B cell (primary cell): Measurements from ENCODE around the gene AMDHD1. TPM values are rescaled to one million over a fixed set of nuclear protein-coding genes. Genes with fewer than 3 reads are reported as not detected.

ENCODE experiments used
- ATAC-seq: fragments of 200-7000 bp; cut with Tn5 transposase; one replicate; pipeline ENCODE4 v1.10.0; 2021; ENCODE audit warnings: low read depth, mild to moderate bottlenecking, moderate number of reproducible peaks, moderate library complexity
- CTCF ChIA-PET: fragments of 350-600 bp; sonication (Branson Sonifier 250); formaldehyde crosslinking; loops from one replicate; lab custom pipeline; 2021; ENCODE audit warnings: antibody characterized with exemption, inconsistent platforms; lab: Charles Lee
- POLR2A ChIA-PET: fragments of 350-600 bp; sonication (Branson Sonifier 250); formaldehyde crosslinking; loops from one replicate; lab custom pipeline; 2021; ENCODE audit warnings: antibody characterized with exemption; lab: Charles Lee
- DNase-seq: peaks from one replicate; pipeline ENCODE4 v3.0.0; 2013
- H2AFZ ChIP-seq: 2 replicates; pipeline ENCODE4 v1.6.1; 2012; ENCODE audit warnings: mild to moderate bottlenecking, low read depth, low read length; ENCODE audit not compliant: insufficient read depth, poor library complexity, severe bottlenecking
- H3K27ac ChIP-seq, 2 donors: 1 replicate in 1 of 2; 2 replicates in 1 of 2; pipeline ENCODE4 v1.5.1; 2012 to 2013; ENCODE audit warnings: low read length in 2 of 2, mild to moderate bottlenecking in 2 of 2, moderate library complexity in 1 of 2
- H3K27me3 ChIP-seq, 4 experiments: fragments of 200-600 bp in 1 of 4; sonication (generic) in 1 of 4; replicated peaks in 1 of 4; 1 replicate in 2 of 4; 2 replicates in 2 of 4; pipeline versions ENCODE4 v1.6.1 to v1.7.0; 2013 to 2016; ENCODE audit warnings: low read length in 3 of 4, mild to moderate bottlenecking in 2 of 4, mixed read lengths in 1 of 4, moderate library complexity in 1 of 4; ENCODE audit not compliant: insufficient read depth in 4 of 4, control insufficient read depth in 3 of 4; ENCODE audit errors: control extremely low read depth in 1 of 4
- H3K36me3 ChIP-seq, 2 experiments: replicated peaks in 1 of 2; 1 replicate in 1 of 2; 2 replicates in 1 of 2; pipeline versions ENCODE4 v1.6.1 to v1.7.1; 2013; ENCODE audit warnings: low read length in 1 of 2; ENCODE audit not compliant: insufficient read depth in 2 of 2, control insufficient read depth in 1 of 2; ENCODE audit errors: control extremely low read depth in 1 of 2, extremely low read depth in 1 of 2
- H3K4me1 ChIP-seq, 2 donors: fragments of 200-600 bp in 1 of 2; sonication (generic) in 1 of 2; 1 replicate in 1 of 2; 2 replicates in 1 of 2; pipeline versions ENCODE4 v1.5.1 to v1.6.1; 2013 to 2017; ENCODE audit warnings: low read length in 2 of 2; ENCODE audit not compliant: control insufficient read depth in 2 of 2, insufficient read depth in 2 of 2
- H3K4me2 ChIP-seq: replicated peaks from 2 replicates; pipeline ENCODE3; 2012; ENCODE audit warnings: mild to moderate bottlenecking, low read depth, low read length; ENCODE audit not compliant: poor library complexity, severe bottlenecking
- H3K4me3 ChIP-seq, 5 experiments: fragments of 200-600 bp in 1 of 5; sonication (generic) in 1 of 5; 1 replicate in 3 of 5; 2 replicates in 2 of 5; pipeline versions ENCODE4 v1.5.1 to v1.7.0; 2011 to 2016; ENCODE audit warnings: low read length in 4 of 5, mild to moderate bottlenecking in 4 of 5, low read depth in 2 of 5, control low read depth in 1 of 5, moderate library complexity in 1 of 5; ENCODE audit not compliant: insufficient read depth in 1 of 5; ENCODE audit errors: control extremely low read depth in 1 of 5, extremely low read depth in 1 of 5
- H3K79me2 ChIP-seq: fragments of 200-600 bp; sonication (generic); one replicate; pipeline ENCODE4 v1.6.0; 2016; ENCODE audit warnings: low read length; ENCODE audit not compliant: control insufficient read depth, insufficient read depth
- H3K9ac ChIP-seq: fragments of 200-600 bp; sonication (generic); 2 replicates; pipeline ENCODE4 v1.6.1; 2017; ENCODE audit warnings: mild to moderate bottlenecking, low read length, moderate library complexity
- H3K9me3 ChIP-seq, 3 donors: one replicate each; pipeline versions ENCODE4 v1.6.1 to v1.7.1; 2013; ENCODE audit warnings: low read length in 2 of 3; ENCODE audit not compliant: control insufficient read depth in 2 of 3, insufficient read depth in 1 of 3; ENCODE audit errors: control extremely low read depth in 1 of 3
- H4K20me1 ChIP-seq: 2 replicates; pipeline ENCODE4 v1.6.0; 2012; ENCODE audit warnings: mild to moderate bottlenecking, low read length; ENCODE audit not compliant: insufficient read depth, control insufficient read depth, poor library complexity, severe bottlenecking
- H3K27ac Mint-ChIP-seq: one replicate; pipeline ENCODE4 v1.8.0; 2021; ENCODE audit warnings: mixed read lengths
- H3K27me3 Mint-ChIP-seq: one replicate; pipeline ENCODE4 v1.8.0; 2021; ENCODE audit warnings: mixed read lengths
- H3K4me1 Mint-ChIP-seq: one replicate; pipeline ENCODE4 v1.8.0; 2021; ENCODE audit warnings: mixed read lengths
- H3K4me3 Mint-ChIP-seq: one replicate; pipeline ENCODE4 v1.8.0; 2021; ENCODE audit warnings: mixed read lengths
- H3K9me3 Mint-ChIP-seq: one replicate; pipeline ENCODE4 v1.8.0; 2022; ENCODE audit warnings: mixed read lengths; ENCODE audit not compliant: insufficient read depth
- CTCF ChIP-seq: fragments of 200-600 bp; IDR thresholded peaks from one replicate; pipeline ENCODE4 v1.8.0; 2022; ENCODE audit warnings: antibody characterized with exemption, mild to moderate bottlenecking
- EZH2 ChIP-seq: IDR thresholded peaks from 2 replicates; pipeline ENCODE4 v1.6.1; 2012; ENCODE audit warnings: borderline replicate concordance, low read depth, mild to moderate bottlenecking, moderate library complexity, low read length; ENCODE audit not compliant: insufficient read depth, poor library complexity, severe bottlenecking
- whole genome bisulfite sequencing: methylation state at CpG from one replicate; pipeline ENCODE4 v1.1.5; 2013; ENCODE audit warnings: missing lambda C conversion rate; ENCODE audit not compliant: insufficient coverage; 5-methylcytosine and 5-hydroxymethylcytosine counted together
- intact Hi-C: fragments of 100-400 bp; cut with micrococcal nuclease; formaldehyde crosslinking; loops from one replicate; pipeline ENCODE4 v1.10.0; 2022
- polyA plus RNA-seq: library from polyadenylated mRNA; depleted of rRNA; stranded (reverse); fragments of >200 nt; gene quantifications from 2 replicates; pipeline ENCODE4 v1.2.3, GENCODE V29; 2012
- total RNA-seq, 2 donors: library from RNA; stranded (reverse); fragments of 120-200 nt in 1 of 2; gene quantifications; 1 replicate in 1 of 2; 2 replicates in 1 of 2; pipeline versions ENCODE4 v1.2.3 to v1.2.4, GENCODE V29; 2013 to 2022

AMDHD1 gene
- total and polyA plus RNA-seq, 2 donors (not counting 1 experiment from before 2014, with no cell fraction given), result 1.5 to 2.3 TPM

DNA sequence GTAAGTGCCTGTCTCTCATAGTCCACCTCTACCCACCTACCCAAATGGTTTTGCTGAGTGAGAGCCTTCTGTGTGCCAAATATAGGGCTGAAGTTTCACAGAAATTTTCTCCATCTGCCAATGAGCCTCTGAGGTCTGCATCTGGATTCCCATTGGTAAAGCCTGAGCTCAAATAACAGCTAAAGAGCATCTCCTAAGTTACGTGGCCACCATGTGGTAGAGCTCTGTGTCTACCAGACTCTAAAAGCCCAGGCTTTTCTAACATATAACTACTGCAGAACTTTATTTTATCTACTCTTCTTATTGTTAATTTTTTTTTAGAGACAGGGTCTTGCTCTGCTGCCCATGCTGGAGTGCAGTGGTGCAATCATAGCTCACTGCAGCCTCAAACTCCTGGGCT lies 16.0 kb downstream of the AMDHD1 start:
- Mint-ChIP-seq H3K4me3 (no peak overlapping the region), H3K27me3 (peaks cover 12% of the 10 kb centered on the region), H3K27ac (no peak overlapping the region), H3K4me1 (no peaks in the 10 kb centered on the region), H3K9me3 (no peaks in the 10 kb centered on the region)
- Histone ChIP-seq H3K27ac (no peak overlapping the region), H2AFZ (no peak overlapping the region), H3K9ac (no peak overlapping the region), H3K4me2 (no peak overlapping the region), H3K36me3 (no peaks in the 10 kb centered on the region), H3K9me3 (no peaks in the 10 kb centered on the region), H4K20me1 (no peaks in the 10 kb centered on the region), H3K27me3 (peaks cover 0 to 4% (median 0%) of the 10 kb centered on the region in 4 experiments), H3K4me3 (no peak overlapping the region), H3K4me1 (no peaks in the 10 kb centered on the region), H3K79me2 (no peaks in the 10 kb centered on the region)
- TF ChIP-seq EZH2 (no peak), CTCF (no peak)
- no peak for ATAC-seq
- ChIA-PET POLR2A (interaction anchor here (0.7 to 1.1 kb wide), 2 partner anchors 16 to 141 kb away, joined by 3 to 8 read pairs; partner anchors contain the start of genes AMDHD1 and CCDC38), CTCF (interaction anchor here (0.7 to 1.2 kb wide), 5 partner anchors 16 to 461 kb away, joined by 3 to 7 read pairs (median 4); partner anchors contain the start of gene AMDHD1)
- intact Hi-C loops, result no loop called here
- WGBS, result no CpG with 5 or more reads among the region's 1 CpG
- no peak for DNase-seq

GRCh38 chr12:95960241-95960640 lies 17.1 kb downstream of the AMDHD1 start:
- peaks cover 0 to 4% (median 0%) of the 10 kb centered on the region in 4 experiments for H3K27me3 ChIP-seq
- ChIA-PET POLR2A (interaction anchor here (1.1 kb wide), 1 partner anchor 17 kb away, joined by 3 read pairs; the partner anchor contains the start of genes AMDHD1 and CCDC38), CTCF (no interaction called here)
- Mint-ChIP-seq H3K27me3 (peaks cover 11% of the 10 kb centered on the region), H3K4me3 (no peak overlapping the region), H3K4me1 (no peaks in the 10 kb centered on the region), H3K27ac (no peak overlapping the region), H3K9me3 (no peaks in the 10 kb centered on the region)
- WGBS, result no CpG with 5 or more reads among the region's 5 CpGs
- ATAC-seq (no peak), DNase-seq (no peak)
- no peaks in the 10 kb centered on the region for H3K36me3 ChIP-seq
- H4K20me1 ChIP-seq, result no peaks in the 10 kb centered on the region
- no peak for TF ChIP-seq CTCF
- TF ChIP-seq EZH2, result no peak
- no peak overlapping the region for H3K27ac ChIP-seq
- no peaks in the 10 kb centered on the region for H3K79me2 ChIP-seq
- no peaks in the 10 kb centered on the region for H3K4me1 ChIP-seq
- no peak overlapping the region for H3K4me2 ChIP-seq
- H3K4me3 ChIP-seq, result no peak overlapping the region
- intact Hi-C loops, result no loop called here
- no peak overlapping the region for H2AFZ ChIP-seq
- no peak overlapping the region for H3K9ac ChIP-seq
- H3K9me3 ChIP-seq, result no peaks in the 10 kb centered on the region
